ENCODE measurements around the gene LRRC45.

GRCh38 chr17:82055965-82056728, 33.0 kb downstream of the LRRC45 start:
- TF ChIP-seq ZFP30 (CRISPR knock-in tag; IDR thresholded peaks at IDR 0.05), result no peak
- TF ChIP-seq ARNTL (CRISPR knock-in tag; IDR thresholded peaks at IDR 0.05; ENCODE audit: borderline replicate concordance, low read depth), result no peak
- TF ChIP-seq ZNF70 (CRISPR knock-in tag; IDR thresholded peaks at IDR 0.05), result no peak
- no peak for TF ChIP-seq ESRRG (CRISPR knock-in tag; IDR thresholded peaks at IDR 0.05)
- TF ChIP-seq ZC3H10 (CRISPR knock-in tag; IDR thresholded peaks at IDR 0.05), result no peak
- TF ChIP-seq, protein P1, sequence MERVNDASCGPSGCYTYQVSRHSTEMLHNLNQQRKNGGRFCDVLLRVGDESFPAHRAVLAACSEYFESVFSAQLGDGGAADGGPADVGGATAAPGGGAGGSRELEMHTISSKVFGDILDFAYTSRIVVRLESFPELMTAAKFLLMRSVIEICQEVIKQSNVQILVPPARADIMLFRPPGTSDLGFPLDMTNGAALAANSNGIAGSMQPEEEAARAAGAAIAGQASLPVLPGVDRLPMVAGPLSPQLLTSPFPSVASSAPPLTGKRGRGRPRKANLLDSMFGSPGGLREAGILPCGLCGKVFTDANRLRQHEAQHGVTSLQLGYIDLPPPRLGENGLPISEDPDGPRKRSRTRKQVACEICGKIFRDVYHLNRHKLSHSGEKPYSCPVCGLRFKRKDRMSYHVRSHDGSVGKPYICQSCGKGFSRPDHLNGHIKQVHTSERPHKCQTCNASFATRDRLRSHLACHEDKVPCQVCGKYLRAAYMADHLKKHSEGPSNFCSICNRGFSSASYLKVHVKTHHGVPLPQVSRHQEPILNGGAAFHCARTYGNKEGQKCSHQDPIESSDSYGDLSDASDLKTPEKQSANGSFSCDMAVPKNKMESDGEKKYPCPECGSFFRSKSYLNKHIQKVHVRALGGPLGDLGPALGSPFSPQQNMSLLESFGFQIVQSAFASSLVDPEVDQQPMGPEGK (CRISPR knock-in tag; IDR thresholded peaks at IDR 0.05; ENCODE audit: borderline replicate concordance), result no peak
- TF ChIP-seq ZNF8 (CRISPR knock-in tag; IDR thresholded peaks at IDR 0.05), result no peak
- TF ChIP-seq, protein P2, sequence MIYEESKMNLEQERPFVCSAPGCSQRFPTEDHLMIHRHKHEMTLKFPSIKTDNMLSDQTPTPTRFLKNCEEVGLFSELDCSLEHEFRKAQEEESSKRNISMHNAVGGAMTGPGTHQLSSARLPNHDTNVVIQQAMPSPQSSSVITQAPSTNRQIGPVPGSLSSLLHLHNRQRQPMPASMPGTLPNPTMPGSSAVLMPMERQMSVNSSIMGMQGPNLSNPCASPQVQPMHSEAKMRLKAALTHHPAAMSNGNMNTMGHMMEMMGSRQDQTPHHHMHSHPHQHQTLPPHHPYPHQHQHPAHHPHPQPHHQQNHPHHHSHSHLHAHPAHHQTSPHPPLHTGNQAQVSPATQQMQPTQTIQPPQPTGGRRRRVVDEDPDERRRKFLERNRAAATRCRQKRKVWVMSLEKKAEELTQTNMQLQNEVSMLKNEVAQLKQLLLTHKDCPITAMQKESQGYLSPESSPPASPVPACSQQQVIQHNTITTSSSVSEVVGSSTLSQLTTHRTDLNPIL (CRISPR knock-in tag; IDR thresholded peaks at IDR 0.05; ENCODE audit: low read depth), result no peak
- no peak for TF ChIP-seq ZFP3 (CRISPR knock-in tag; IDR thresholded peaks at IDR 0.05)
- TF ChIP-seq, protein P3, sequence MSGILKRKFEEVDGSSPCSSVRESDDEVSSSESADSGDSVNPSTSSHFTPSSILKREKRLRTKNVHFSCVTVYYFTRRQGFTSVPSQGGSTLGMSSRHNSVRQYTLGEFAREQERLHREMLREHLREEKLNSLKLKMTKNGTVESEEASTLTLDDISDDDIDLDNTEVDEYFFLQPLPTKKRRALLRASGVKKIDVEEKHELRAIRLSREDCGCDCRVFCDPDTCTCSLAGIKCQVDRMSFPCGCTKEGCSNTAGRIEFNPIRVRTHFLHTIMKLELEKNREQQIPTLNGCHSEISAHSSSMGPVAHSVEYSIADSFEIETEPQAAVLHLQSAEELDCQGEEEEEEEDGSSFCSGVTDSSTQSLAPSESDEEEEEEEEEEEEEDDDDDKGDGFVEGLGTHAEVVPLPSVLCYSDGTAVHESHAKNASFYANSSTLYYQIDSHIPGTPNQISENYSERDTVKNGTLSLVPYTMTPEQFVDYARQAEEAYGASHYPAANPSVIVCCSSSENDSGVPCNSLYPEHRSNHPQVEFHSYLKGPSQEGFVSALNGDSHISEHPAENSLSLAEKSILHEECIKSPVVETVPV (CRISPR knock-in tag; IDR thresholded peaks at IDR 0.05), result no peak
